Mucosa of descending colon (tissue), 3 donors: ENCODE measurements around the gene SYT12. TPM values are rescaled to one million over a fixed set of nuclear protein-coding genes. Genes with fewer than 3 reads are reported as not detected.

Source experiments
- ATAC-seq: fragments of 200-7000 bp; cut with Tn5 transposase; one replicate; pipeline ENCODE4 v1.9.1; 2020; ENCODE audit warnings: mild to moderate bottlenecking, moderate library complexity
- DNase-seq, 3 donors: peaks; one replicate each; pipeline ENCODE4 v3.0.0-alpha.2; 2020
- H3K36me3 ChIP-seq: fragments of 200-600 bp; one replicate; pipeline ENCODE4 v1.8.0; 2021; ENCODE audit warnings: low read depth, mild to moderate bottlenecking
- H3K4me1 ChIP-seq: fragments of 200-600 bp; one replicate; pipeline ENCODE4 v1.8.0; 2021; ENCODE audit warnings: low read depth, mild to moderate bottlenecking
- H3K4me3 ChIP-seq: fragments of 200-600 bp; one replicate; pipeline ENCODE4 v1.8.0; 2021; ENCODE audit warnings: mild to moderate bottlenecking
- H3K9me3 ChIP-seq: fragments of 200-600 bp; one replicate; pipeline ENCODE4 v1.8.0; 2021; ENCODE audit warnings: mild to moderate bottlenecking
- intact Hi-C, 2 donors: fragments of 100-400 bp; cut with DNase I in 1 of 2; cut with micrococcal nuclease in 1 of 2; formaldehyde crosslinking; loops; one replicate each; pipeline versions ENCODE4 v1.11.0 to v1.11.1; 2022; cut with DNase I, micrococcal nuclease
- total RNA-seq, 3 donors: library from RNA; stranded (reverse); fragmentation: NEBNext Ultra II Directional in 2 of 3; extraction: Animal tissue kit (Norgen Biotek cat#: 25700) in 2 of 3; gene quantifications; one replicate each; pipeline versions ENCODE4 v1.2.1 to v1.2.4, GENCODE V29; 2021 to 2023
- TF ChIP-seq, protein P1 (sequence below): fragments of 200-600 bp; IDR thresholded peaks from one replicate; pipeline ENCODE4 v1.8.0; 2022; ENCODE audit warnings: antibody characterized with exemption, mild to moderate bottlenecking
- donor health status: DM: no; HTN: no; CAD: no; lungs with moderate emphysema.
- donor health status: DM: no; HTN: no; CAD: no.
- donor health status: DM: no; HTN: yes; CAD: no.

SYT12 gene
- total RNA-seq, 3 donors from 2014 or later = 0.09 TPM; not detected in 2

DNA sequence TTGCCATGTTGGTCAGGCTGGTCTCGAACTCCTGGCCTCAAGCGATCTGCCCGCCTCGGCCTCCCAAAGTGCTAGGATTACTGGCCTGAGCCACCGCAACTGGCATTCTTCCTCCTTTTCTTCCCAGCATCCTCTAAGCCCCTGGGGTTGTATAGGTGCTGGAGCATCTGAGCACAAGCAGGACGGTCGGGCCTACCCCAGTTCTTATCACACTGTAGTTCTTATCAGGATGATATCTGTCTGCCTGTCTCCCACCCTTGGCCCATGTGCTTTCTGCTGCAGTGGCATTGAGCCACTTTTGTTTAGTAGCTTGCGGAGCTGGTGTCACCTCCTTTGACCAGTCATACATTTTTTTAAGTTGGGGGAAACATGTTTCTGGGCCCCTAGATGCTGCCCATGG is 35.6 kb downstream of the SYT12 start:
- Histone ChIP-seq H3K9me3 (no peaks in the 10 kb centered on the region), H3K4me1 (peaks cover 17% of the 10 kb centered on the region), H3K4me3 (no peak overlapping the region), H3K36me3 (no peaks in the 10 kb centered on the region)
- intact Hi-C loops = no loop called here
- TF ChIP-seq, protein P1, sequence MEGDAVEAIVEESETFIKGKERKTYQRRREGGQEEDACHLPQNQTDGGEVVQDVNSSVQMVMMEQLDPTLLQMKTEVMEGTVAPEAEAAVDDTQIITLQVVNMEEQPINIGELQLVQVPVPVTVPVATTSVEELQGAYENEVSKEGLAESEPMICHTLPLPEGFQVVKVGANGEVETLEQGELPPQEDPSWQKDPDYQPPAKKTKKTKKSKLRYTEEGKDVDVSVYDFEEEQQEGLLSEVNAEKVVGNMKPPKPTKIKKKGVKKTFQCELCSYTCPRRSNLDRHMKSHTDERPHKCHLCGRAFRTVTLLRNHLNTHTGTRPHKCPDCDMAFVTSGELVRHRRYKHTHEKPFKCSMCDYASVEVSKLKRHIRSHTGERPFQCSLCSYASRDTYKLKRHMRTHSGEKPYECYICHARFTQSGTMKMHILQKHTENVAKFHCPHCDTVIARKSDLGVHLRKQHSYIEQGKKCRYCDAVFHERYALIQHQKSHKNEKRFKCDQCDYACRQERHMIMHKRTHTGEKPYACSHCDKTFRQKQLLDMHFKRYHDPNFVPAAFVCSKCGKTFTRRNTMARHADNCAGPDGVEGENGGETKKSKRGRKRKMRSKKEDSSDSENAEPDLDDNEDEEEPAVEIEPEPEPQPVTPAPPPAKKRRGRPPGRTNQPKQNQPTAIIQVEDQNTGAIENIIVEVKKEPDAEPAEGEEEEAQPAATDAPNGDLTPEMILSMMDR = no peak
- no peak for ATAC-seq
- no peak for DNase-seq

DNA sequence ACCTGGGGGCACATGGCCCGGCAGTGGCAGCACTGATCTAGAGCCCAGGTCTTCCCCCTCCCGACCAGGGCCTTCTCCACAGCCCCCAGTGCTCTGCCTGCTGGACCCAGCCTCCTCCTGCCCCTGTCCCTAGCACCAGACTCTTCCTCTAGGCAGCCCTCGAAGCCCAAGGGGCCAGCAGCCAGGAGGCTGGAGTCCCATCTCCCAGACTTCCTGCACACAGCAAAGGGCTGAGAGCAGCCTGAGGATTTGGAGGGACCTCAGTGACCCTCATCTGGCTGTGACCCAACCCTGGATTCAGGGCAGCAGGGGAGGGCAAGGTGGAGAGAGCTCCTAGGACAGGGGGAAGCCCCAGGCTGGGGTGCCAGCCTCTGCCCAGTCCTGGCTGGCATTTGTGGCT is 36.7 kb downstream of the SYT12 start:
- intact Hi-C loops = no loop called here
- Histone ChIP-seq H3K4me1 (peaks cover 17% of the 10 kb centered on the region), H3K9me3 (no peaks in the 10 kb centered on the region), H3K4me3 (no peak overlapping the region), H3K36me3 (no peaks in the 10 kb centered on the region)
- no peak for ATAC-seq
- no peak for DNase-seq
- TF ChIP-seq, protein P1 = no peak

DNA sequence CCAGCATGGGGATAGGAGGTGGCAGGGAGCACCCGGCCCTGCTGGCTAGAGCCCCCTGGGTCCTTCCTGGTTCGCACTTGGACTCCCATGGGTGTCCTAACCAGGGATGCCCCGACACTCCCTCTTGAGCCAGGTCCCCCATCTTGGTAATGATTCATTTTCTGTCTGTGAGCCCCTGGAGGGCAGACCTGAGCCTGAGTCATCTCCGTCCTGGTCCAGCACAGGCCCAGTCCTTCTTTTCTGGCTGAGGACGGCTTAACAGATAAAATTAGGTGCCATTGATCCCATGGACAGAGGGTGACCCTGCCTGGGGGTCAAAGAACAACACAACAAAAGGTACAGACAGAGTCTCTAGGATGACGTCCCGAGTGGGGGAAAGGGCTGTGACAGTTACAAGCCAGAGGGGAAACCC is 37.2 kb downstream of the SYT12 start:
- DNase-seq (no peak), ATAC-seq (no peak)
- intact Hi-C loops = no loop called here
- no peaks in the 10 kb centered on the region for H3K9me3 ChIP-seq
- H3K36me3 ChIP-seq = no peaks in the 10 kb centered on the region
- TF ChIP-seq, protein P1 = no peak
- peaks cover 14% of the 10 kb centered on the region for H3K4me1 ChIP-seq
- no peak overlapping the region for H3K4me3 ChIP-seq

DNA sequence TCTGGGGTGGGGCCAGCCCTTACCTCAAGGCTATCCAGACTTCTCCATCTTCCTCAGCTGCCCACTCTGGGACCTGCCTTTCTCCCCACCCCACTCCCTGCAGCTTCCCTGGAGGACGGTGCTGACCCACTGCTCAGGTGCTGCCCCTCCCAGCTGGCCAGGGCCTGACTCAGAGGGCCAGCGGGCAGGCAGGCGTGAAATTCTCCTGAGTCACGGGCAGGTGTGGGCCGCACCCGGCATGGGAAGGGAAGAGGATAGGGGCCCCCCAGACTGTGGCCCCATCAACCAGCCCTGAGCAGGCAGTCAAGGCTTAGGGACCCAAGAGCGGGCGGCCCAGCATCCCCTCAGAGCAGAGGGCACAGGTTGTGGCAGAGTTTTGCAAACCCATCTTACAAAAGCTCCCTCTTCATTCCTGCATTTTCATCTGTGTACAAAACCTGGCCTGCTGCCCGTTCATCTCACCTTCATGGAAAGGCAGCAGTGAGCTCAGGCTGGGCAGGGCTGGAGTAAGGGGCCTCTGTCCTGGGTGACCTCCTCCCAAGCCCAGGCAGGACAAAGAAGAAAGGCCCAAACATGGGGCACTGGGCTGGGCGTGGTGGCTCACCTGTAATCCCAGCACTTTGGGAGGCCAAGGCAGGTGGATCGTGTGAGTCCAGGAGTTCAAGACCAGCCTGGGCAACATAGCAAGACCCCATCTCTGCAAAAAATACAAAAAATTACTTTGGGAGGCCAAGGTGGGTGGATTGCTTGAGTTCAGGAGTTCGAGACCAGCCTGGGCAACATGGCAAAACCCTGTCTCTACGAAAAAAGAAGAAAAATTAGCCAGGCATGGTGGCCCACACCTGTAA is 39.8 kb downstream of the SYT12 start:
- no peaks in the 10 kb centered on the region for H3K9me3 ChIP-seq
- H3K4me3 ChIP-seq = no peak overlapping the region
- DNase-seq = no peak
- peak; percentile 70 for ATAC-seq
- TF ChIP-seq, protein P1 = no peak
- no peaks in the 10 kb centered on the region for H3K4me1 ChIP-seq
- H3K36me3 ChIP-seq = no peaks in the 10 kb centered on the region
- intact Hi-C loops = no loop called here

DNA sequence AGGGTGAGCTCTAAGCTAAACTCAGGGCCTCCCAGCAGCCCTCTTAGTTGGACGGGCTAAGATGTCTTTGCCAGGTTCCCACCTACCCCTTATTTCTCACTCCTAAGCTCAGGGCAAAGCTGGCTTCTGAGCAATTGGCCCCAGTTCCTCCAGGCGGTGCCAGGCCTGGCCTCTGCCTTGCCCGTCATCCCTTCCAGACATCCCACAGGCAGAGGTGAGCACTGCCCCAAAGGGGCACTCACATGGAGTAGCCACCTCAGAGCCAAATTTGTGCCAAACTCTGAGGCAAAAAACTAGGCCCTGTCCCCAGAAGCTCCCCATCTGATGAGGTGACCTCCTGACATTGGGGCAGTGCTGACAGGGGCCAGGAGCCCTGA is 43.4 kb downstream of the SYT12 start:
- ATAC-seq (no peak), DNase-seq (no peak)
- TF ChIP-seq, protein P1 = no peak
- Histone ChIP-seq H3K4me3 (no peak overlapping the region), H3K4me1 (no peaks in the 10 kb centered on the region), H3K9me3 (no peaks in the 10 kb centered on the region), H3K36me3 (no peaks in the 10 kb centered on the region)
- intact Hi-C loops = no loop called here
